ENCODE results near the gene CD74. TPM values are rescaled to one million over a fixed set of nuclear protein-coding genes. Genes with fewer than 3 reads are reported as not detected.
"Not testable (repeated sequence)": the region's sequence is repeated elsewhere in the genome, so short reads cannot be mapped to it uniquely, and the experiment has no call there.

Gene CD74
- total RNA-seq, 3 donors from 2014 or later (not counting 1 experiment from before 2014, with no cell fraction given) = 550 to 913 (median 748) TPM

DNA sequence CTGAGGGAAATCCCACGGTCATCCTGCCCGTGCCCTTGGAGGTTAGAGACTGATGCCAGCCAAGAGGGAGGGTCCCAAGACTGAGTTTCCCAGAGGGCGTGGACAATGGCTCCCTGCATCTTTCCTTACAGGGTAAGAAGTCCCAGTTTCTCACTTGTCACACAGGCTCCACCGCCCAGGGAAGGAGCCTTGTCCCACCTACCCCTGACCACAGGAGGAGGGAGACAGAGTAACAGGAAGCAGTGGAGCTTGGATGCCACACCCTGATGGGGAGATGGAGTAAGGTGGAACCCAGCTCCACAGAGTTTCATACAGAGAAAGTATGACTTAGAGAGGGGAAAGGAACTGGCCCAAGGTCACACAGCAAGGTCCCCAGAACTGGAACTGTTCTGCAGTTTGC lies 9.4 kb upstream of the CD74 start:
- Mint-ChIP-seq H3K27ac (no peak overlapping the region), H3K36me3 (no peaks in the 10 kb centered on the region)
- ATAC-seq = no peak

GRCh38 chr5:150419630-150420270 lies 7.0 kb upstream of the CD74 start:
- intact Hi-C loops (cut with micrococcal nuclease) = no loop called here
- 25% methylated on average over 7 of the region's 7 CpGs for WGBS (ENCODE audit: insufficient coverage)
- H3K4me3 ChIP-seq (ENCODE audit: low read length) = no peak overlapping the region
- no peaks in the 10 kb centered on the region for H3K27me3 ChIP-seq (ENCODE audit: control insufficient read depth, insufficient read depth, low read length)
- Mint-ChIP-seq H3K27me3 (ENCODE audit: low read depth in 2 of 2) (peaks cover 0 to 2% of the 10 kb centered on the region in 2 donors), H3K4me3 (no peak overlapping the region), H3K4me1 (peaks cover 11 to 15% of the 10 kb centered on the region in 2 donors), H3K9me3 (no peaks in the 10 kb centered on the region), H3K36me3 (no peaks in the 10 kb centered on the region), H3K27ac (peak overlapping the region in 1 of 2 donors; percentile 17)
- H3K4me1 ChIP-seq (ENCODE audit: control insufficient read depth, insufficient read depth, low read length) = peaks cover 10% of the 10 kb centered on the region
- TF ChIP-seq CTCF (IDR thresholded peaks at IDR 0.05) = no peak
- ATAC-seq = no peak
- peak in 1 of 2 donors; percentile 25 for DNase-seq
- no peaks in the 10 kb centered on the region for H3K36me3 ChIP-seq (ENCODE audit: control insufficient read depth, insufficient read depth, low read length)
- no peaks in the 10 kb centered on the region for H3K9me3 ChIP-seq (ENCODE audit: control insufficient read depth, insufficient read depth, low read length)
- peak overlapping the region; percentile 84 for H3K27ac ChIP-seq (ENCODE audit: low read length)

More for the DNA sequence above, 9.4 kb upstream of the CD74 start:
- 90% methylated on average over 2 of the region's 4 CpGs for WGBS (ENCODE audit: insufficient coverage)
- H3K27me3 ChIP-seq (ENCODE audit: control insufficient read depth, insufficient read depth, low read length) = no peaks in the 10 kb centered on the region
- H3K36me3 ChIP-seq (ENCODE audit: control insufficient read depth, insufficient read depth, low read length) = no peaks in the 10 kb centered on the region
- H3K27me3 Mint-ChIP-seq (ENCODE audit: low read depth in 2 of 2) = peaks cover 0 to 2% of the 10 kb centered on the region in 2 donors
- no peaks in the 10 kb centered on the region for H3K9me3 Mint-ChIP-seq
- no peak overlapping the region for H3K4me3 ChIP-seq (ENCODE audit: low read length)
- H3K9me3 ChIP-seq (ENCODE audit: control insufficient read depth, insufficient read depth, low read length) = no peaks in the 10 kb centered on the region
- H3K27ac ChIP-seq (ENCODE audit: low read length) = no peak overlapping the region
- peaks cover 6% of the 10 kb centered on the region for H3K4me1 ChIP-seq (ENCODE audit: control insufficient read depth, insufficient read depth, low read length)
- no peak for TF ChIP-seq CTCF (IDR thresholded peaks at IDR 0.05)
- DNase-seq = no peak
- peaks cover 7 to 11% of the 10 kb centered on the region in 2 donors for H3K4me1 Mint-ChIP-seq
- intact Hi-C loops (cut with micrococcal nuclease) = no loop called here
- no peak overlapping the region for H3K4me3 Mint-ChIP-seq

GRCh38 chr5:150413902-150414790 lies 1.4 kb upstream of the CD74 start:
- Mint-ChIP-seq H3K27ac (peak overlapping the region; percentile 99 to 100), H3K4me3 (peak overlapping the region; percentile 98), H3K4me1 (peaks cover 47 to 48% of the 10 kb centered on the region in 2 donors)
- peak overlapping the region; percentile 98 for H3K27ac ChIP-seq (ENCODE audit: low read length)
- intact Hi-C loops (cut with micrococcal nuclease); H3K4me3 ChIP-seq (ENCODE audit: low read length); H3K9me3 ChIP-seq (ENCODE audit: control insufficient read depth, insufficient read depth, low read length); H3K27me3 ChIP-seq (ENCODE audit: control insufficient read depth, insufficient read depth, low read length); H3K27me3 Mint-ChIP-seq (ENCODE audit: low read depth in 2 of 2); H3K36me3 Mint-ChIP-seq; H3K9me3 Mint-ChIP-seq; H3K36me3 ChIP-seq (ENCODE audit: control insufficient read depth, insufficient read depth, low read length); ATAC-seq: not testable (repeated sequence)
- DNase-seq = peak in 1 of 2 donors; percentile 16
- WGBS (ENCODE audit: insufficient coverage) = 67% methylated on average over 16 of the region's 16 CpGs
- peaks cover 56% of the 10 kb centered on the region for H3K4me1 ChIP-seq (ENCODE audit: control insufficient read depth, insufficient read depth, low read length)
